CD4-positive, alpha-beta memory T cell (primary cell): Measurements from ENCODE around the gene FAF1. TPM values are rescaled to one million over a fixed set of nuclear protein-coding genes. Genes with fewer than 3 reads are reported as not detected.

ENCODE experiments used
- CTCF ChIA-PET: fragments of 350-600 bp; sonication (Branson Sonifier 250); formaldehyde crosslinking; loops from one replicate; lab custom pipeline; 2021; ENCODE audit warnings: inconsistent platforms; ENCODE audit not compliant: partially characterized antibody; lab: Charles Lee
- POLR2A ChIA-PET: fragments of 350-600 bp; sonication (Branson Sonifier 250); formaldehyde crosslinking; loops from one replicate; lab custom pipeline; 2021; ENCODE audit not compliant: partially characterized antibody; lab: Charles Lee
- DNase-seq, 5 donors: peaks; one replicate each; pipeline versions ENCODE4 v3.0.0 to v3.0.0-alpha.2; 2020 to 2022; ENCODE audit warnings: mixed read lengths in 1 of 5
- H3K27ac ChIP-seq: one replicate; pipeline ENCODE4 v1.7.0; 2013; ENCODE audit warnings: low read depth, low read length
- H3K27me3 ChIP-seq: 2 replicates; pipeline ENCODE4 v1.7.0; 2013; ENCODE audit warnings: mild to moderate bottlenecking, low read length, moderate library complexity; ENCODE audit not compliant: insufficient read depth
- H3K36me3 ChIP-seq: 2 replicates; pipeline ENCODE4 v1.7.0; 2013; ENCODE audit warnings: mild to moderate bottlenecking, low read length, moderate library complexity; ENCODE audit not compliant: insufficient read depth
- H3K4me1 ChIP-seq: 2 replicates; pipeline ENCODE4 v1.7.0; 2013; ENCODE audit warnings: mild to moderate bottlenecking, low read length, moderate library complexity; ENCODE audit not compliant: insufficient read depth
- H3K4me3 ChIP-seq, 2 donors: one replicate each; pipeline ENCODE4 v1.7.0; 2013; ENCODE audit warnings: low read length in 2 of 2, mild to moderate bottlenecking in 1 of 2
- H3K9me3 ChIP-seq, 2 donors: one replicate each; pipeline ENCODE4 v1.7.0; 2013; ENCODE audit warnings: low read length in 2 of 2, control low read depth in 1 of 2; ENCODE audit not compliant: control insufficient read depth in 1 of 2
- H3K27ac Mint-ChIP-seq, 7 donors: one replicate each; pipeline ENCODE4 v1.8.0; 2020 to 2021; ENCODE audit warnings: mixed read lengths in 7 of 7, mild to moderate bottlenecking in 6 of 7, inconsistent platforms in 3 of 7, moderate library complexity in 3 of 7
- H3K27me3 Mint-ChIP-seq, 2 donors: one replicate each; pipeline ENCODE4 v1.8.0; 2020 to 2021; ENCODE audit warnings: mixed read lengths in 2 of 2
- H3K36me3 Mint-ChIP-seq, 2 donors: one replicate each; pipeline ENCODE4 v1.8.0; 2020 to 2021; ENCODE audit warnings: mixed read lengths in 2 of 2, inconsistent platforms in 1 of 2, mild to moderate bottlenecking in 1 of 2
- H3K4me1 Mint-ChIP-seq, 4 donors: one replicate each; pipeline ENCODE4 v1.8.0; 2020 to 2021; ENCODE audit warnings: mixed read lengths in 4 of 4, mild to moderate bottlenecking in 1 of 4
- H3K4me3 Mint-ChIP-seq, 8 donors: one replicate each; pipeline ENCODE4 v1.8.0; 2020 to 2021; ENCODE audit warnings: mixed read lengths in 8 of 8, mild to moderate bottlenecking in 7 of 8, moderate library complexity in 6 of 8, inconsistent platforms in 3 of 8
- H3K9me3 Mint-ChIP-seq, 8 donors: one replicate each; pipeline ENCODE4 v1.8.0; 2020 to 2021; ENCODE audit warnings: mixed read lengths in 8 of 8, mild to moderate bottlenecking in 5 of 8, inconsistent platforms in 3 of 8, moderate library complexity in 1 of 8
- intact Hi-C: fragments of 100-400 bp; cut with micrococcal nuclease; formaldehyde crosslinking; loops from one replicate; pipeline ENCODE4 v1.15.1; 2023
- polyA plus RNA-seq, 2 donors: library from polyadenylated mRNA; unstranded; fragments of 300-500 nt; fragmentation: Illumina TruSeq; gene quantifications; one replicate each; pipeline ENCODE4 v1.2.3, GENCODE V29; 2021
- total RNA-seq, 2 experiments: library from RNA; stranded (reverse); gene quantifications; one replicate each; pipeline ENCODE4 v1.2.3, GENCODE V29; 2021

Gene FAF1
- total and polyA plus RNA-seq, 4 experiments from 2014 or later: 36.0 to 60.2 (median 53.9) TPM

DNA sequence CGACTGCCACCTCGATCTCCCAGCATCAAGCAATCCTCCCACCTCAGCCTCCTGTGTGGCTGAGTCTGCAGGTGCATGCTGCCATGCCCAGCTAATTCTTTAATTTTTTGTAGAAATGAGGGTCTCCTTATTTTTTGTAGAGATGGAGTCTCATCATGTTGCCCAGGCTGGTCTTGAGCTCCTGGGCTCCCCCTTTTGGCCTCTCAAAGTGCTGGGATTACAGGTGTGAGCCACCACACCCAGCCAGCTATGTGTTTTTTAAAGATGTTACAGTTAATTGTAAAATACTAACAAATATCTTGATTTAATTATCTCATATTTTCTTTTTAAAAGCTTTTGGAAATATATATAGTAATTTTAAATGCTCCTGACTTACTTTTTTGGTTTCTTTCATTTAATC lies 355.5 kb downstream of the FAF1 start:
- peaks cover 0 to 16% of the 10 kb centered on the region in 2 donors for H3K36me3 Mint-ChIP-seq
- POLR2A ChIA-PET: no interaction called here
- Histone ChIP-seq H3K4me3 (no peak overlapping the region), H3K36me3 (no peaks in the 10 kb centered on the region), H3K9me3 (no peaks in the 10 kb centered on the region), H3K4me1 (no peaks in the 10 kb centered on the region), H3K27ac (no peak overlapping the region), H3K27me3 (no peaks in the 10 kb centered on the region)
- CTCF ChIA-PET: no interaction called here
- no peak overlapping the region for H3K4me3 Mint-ChIP-seq
- no peak for DNase-seq
- H3K27ac Mint-ChIP-seq: no peak overlapping the region
- no peaks in the 10 kb centered on the region for H3K4me1 Mint-ChIP-seq
- no peaks in the 10 kb centered on the region for H3K9me3 Mint-ChIP-seq
- intact Hi-C loops: no loop called here
- no peaks in the 10 kb centered on the region for H3K27me3 Mint-ChIP-seq

DNA sequence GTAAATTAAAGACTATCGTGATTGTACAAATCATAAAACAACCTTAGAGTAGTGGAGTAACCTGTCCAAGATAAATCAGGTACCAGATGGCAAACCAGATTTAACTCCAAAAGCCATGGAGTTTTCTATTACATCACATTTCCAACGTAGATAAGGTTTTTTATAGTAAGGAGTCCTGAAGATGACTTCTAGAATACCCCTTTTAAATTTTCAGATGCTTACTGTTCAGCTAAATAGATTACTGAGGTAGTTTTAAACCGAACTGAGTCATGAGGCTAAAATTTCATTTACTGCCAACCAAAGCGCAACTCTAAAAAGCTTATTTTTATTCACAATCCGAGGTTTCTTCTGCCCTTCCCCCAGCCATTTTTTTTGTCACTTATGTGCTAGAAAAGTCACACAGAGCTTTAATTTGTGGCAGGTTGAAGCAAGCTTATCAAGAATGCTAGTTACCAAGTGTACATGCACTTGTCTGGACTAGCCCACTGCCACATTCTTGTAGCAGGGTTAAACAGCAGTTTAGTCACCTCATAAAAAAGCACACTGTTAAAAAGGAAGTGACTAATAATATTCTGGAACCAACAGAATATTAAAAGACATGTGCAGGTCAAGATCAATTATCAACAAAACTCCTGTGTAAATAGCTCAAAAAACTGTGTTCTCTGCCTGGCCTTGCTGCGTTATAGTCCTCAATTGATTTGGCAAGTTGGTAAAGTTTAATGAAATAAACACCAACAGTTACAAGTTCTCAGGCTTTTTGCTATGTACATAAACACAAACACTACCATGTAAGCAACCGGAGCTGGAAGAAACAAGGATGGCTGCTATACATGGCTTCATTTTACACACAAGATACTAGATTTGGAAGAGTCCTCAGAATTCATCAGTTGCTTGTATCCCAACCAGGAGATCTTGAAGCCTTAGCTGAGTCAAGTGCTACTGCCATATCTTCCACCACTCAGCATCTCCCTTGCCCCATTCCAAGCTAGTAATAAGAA lies 356.5 kb downstream of the FAF1 start:
- H3K4me3 ChIP-seq: no peak overlapping the region
- Mint-ChIP-seq H3K4me3 (no peak overlapping the region), H3K36me3 (peaks cover 0 to 12% of the 10 kb centered on the region in 2 donors), H3K27me3 (no peaks in the 10 kb centered on the region), H3K9me3 (no peaks in the 10 kb centered on the region), H3K27ac (no peak overlapping the region), H3K4me1 (no peaks in the 10 kb centered on the region)
- no peaks in the 10 kb centered on the region for H3K36me3 ChIP-seq
- ChIA-PET POLR2A (no interaction called here), CTCF (interaction anchor here (1.6 kb wide), 1 partner anchor 30 kb away, joined by 3 read pairs; no protein-coding TSS in a partner anchor)
- no peaks in the 10 kb centered on the region for H3K4me1 ChIP-seq
- intact Hi-C loops: no loop called here
- no peak for DNase-seq
- no peaks in the 10 kb centered on the region for H3K27me3 ChIP-seq
- H3K27ac ChIP-seq: no peak overlapping the region
- no peaks in the 10 kb centered on the region for H3K9me3 ChIP-seq

DNA sequence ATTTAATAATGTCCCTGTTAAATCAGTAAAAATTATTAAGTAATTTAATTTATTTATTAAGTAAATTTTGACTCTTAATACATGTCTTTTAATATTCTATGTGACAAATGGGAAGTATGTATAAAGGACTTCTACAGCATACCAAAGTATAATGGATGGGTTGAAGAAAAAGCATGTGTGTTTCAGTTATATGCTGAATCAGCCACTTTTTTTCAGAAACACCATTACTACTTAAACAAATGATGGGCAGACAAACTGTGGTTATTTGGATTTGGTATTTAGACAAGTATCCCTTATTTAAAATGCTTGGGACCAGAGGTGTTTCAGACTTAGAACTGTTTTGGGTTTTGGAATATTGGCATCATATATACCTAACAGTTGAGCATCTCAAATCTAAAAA lies 360.5 kb downstream of the FAF1 start:
- H3K27ac ChIP-seq: no peak overlapping the region
- H3K27me3 ChIP-seq: no peaks in the 10 kb centered on the region
- H3K27me3 Mint-ChIP-seq: no peaks in the 10 kb centered on the region
- no peak overlapping the region for H3K4me3 ChIP-seq
- no peak overlapping the region for H3K27ac Mint-ChIP-seq
- no peaks in the 10 kb centered on the region for H3K9me3 Mint-ChIP-seq
- H3K4me1 ChIP-seq: no peaks in the 10 kb centered on the region
- peaks cover 8 to 9% of the 10 kb centered on the region in 2 donors for H3K36me3 Mint-ChIP-seq
- no peak overlapping the region for H3K4me3 Mint-ChIP-seq
- POLR2A ChIA-PET: no interaction called here
- H3K4me1 Mint-ChIP-seq: no peaks in the 10 kb centered on the region
- H3K9me3 ChIP-seq: no peaks in the 10 kb centered on the region
- no peak for DNase-seq
- CTCF ChIA-PET: no interaction called here
- no peaks in the 10 kb centered on the region for H3K36me3 ChIP-seq
- intact Hi-C loops: no loop called here

DNA sequence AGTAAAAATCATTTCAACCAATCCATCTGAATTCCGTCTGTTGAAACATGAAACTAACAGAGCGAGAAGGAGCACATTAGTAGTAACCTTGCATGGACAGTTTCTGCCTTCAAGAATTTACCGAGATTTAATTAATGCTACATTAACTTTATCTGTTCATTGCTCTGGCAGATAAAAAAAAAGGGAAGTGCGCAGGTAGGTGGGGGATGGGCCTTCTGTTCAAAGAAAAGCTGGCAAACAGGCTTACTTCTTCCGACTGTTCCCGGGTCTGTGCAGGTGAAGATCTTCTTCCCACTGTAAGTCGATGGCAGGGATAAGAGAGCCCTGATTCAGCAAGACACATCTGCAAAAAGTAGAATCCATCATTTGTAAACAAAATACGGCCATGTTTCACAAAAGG lies 364.2 kb downstream of the FAF1 start:
- H3K27me3 ChIP-seq: no peaks in the 10 kb centered on the region
- no peaks in the 10 kb centered on the region for H3K9me3 Mint-ChIP-seq
- no peak for DNase-seq
- ChIA-PET CTCF (no interaction called here), POLR2A (no interaction called here)
- H3K27me3 Mint-ChIP-seq: no peaks in the 10 kb centered on the region
- H3K4me1 ChIP-seq: no peaks in the 10 kb centered on the region
- peaks cover 21 to 35% of the 10 kb centered on the region in 2 donors for H3K36me3 Mint-ChIP-seq
- H3K4me1 Mint-ChIP-seq: no peaks in the 10 kb centered on the region
- H3K9me3 ChIP-seq: no peaks in the 10 kb centered on the region
- intact Hi-C loops: no loop called here
- H3K4me3 Mint-ChIP-seq: peak overlapping the region in 1 of 8 donors; percentile 24
- H3K27ac ChIP-seq: no peak overlapping the region
- no peak overlapping the region for H3K27ac Mint-ChIP-seq
- no peak overlapping the region for H3K4me3 ChIP-seq
- no peaks in the 10 kb centered on the region for H3K36me3 ChIP-seq

DNA sequence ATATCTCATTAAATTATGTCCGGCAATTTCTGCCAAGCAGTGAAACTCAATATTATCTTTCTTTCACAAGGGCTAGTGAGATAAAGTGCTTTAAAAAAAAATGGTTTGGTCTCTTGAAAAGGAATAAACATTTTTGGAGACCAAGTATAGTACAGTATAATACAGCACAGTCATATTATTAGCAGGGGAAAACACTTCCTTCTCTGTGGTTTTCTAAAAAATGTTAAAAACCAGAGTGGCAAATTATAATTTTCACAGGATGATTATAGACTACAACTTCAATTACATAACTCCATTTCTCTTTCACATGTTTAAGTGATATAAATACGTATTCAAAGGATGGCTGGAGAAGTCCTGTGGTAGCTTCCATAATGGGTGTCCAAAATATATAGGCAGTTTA lies 366.6 kb downstream of the FAF1 start:
- no peaks in the 10 kb centered on the region for H3K27me3 Mint-ChIP-seq
- H3K36me3 Mint-ChIP-seq: peaks cover 34 to 48% of the 10 kb centered on the region in 2 donors
- H3K27ac Mint-ChIP-seq: no peak overlapping the region
- no peaks in the 10 kb centered on the region for H3K9me3 Mint-ChIP-seq
- H3K27me3 ChIP-seq: no peaks in the 10 kb centered on the region
- no peak for DNase-seq
- ChIA-PET POLR2A (no interaction called here), CTCF (no interaction called here)
- H3K4me3 Mint-ChIP-seq: no peak overlapping the region
- intact Hi-C loops: no loop called here
- H3K27ac ChIP-seq: no peak overlapping the region
- H3K9me3 ChIP-seq: no peaks in the 10 kb centered on the region
- H3K4me1 Mint-ChIP-seq: no peaks in the 10 kb centered on the region
- H3K4me3 ChIP-seq: no peak overlapping the region
- H3K4me1 ChIP-seq: no peaks in the 10 kb centered on the region
- no peaks in the 10 kb centered on the region for H3K36me3 ChIP-seq

DNA sequence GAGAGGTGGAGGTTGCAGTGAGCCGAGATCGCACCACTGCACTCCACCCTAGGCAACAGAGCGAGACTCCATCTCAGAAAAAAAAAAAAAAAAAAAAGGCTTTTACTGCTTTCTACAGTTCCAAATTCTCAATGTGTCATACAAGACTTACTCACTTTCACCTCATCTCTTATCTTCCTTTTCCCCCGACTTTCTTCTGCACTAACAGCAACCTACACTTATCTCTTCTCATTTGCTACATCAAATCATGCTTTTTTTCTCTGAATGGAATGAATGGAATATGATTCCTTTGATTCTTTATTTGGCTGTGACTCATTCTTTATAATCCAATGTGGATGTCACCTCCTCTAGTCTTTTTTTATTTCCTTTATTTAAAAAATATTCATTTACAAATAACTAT lies 368.5 kb downstream of the FAF1 start:
- H3K4me3 ChIP-seq: no peak overlapping the region
- ChIA-PET CTCF (no interaction called here), POLR2A (no interaction called here)
- Mint-ChIP-seq H3K4me1 (no peaks in the 10 kb centered on the region), H3K9me3 (no peaks in the 10 kb centered on the region), H3K4me3 (no peak overlapping the region), H3K27ac (no peak overlapping the region), H3K27me3 (no peaks in the 10 kb centered on the region), H3K36me3 (peaks cover 45 to 64% of the 10 kb centered on the region in 2 donors)
- DNase-seq: no peak
- H3K27ac ChIP-seq: no peak overlapping the region
- H3K36me3 ChIP-seq: no peaks in the 10 kb centered on the region
- H3K9me3 ChIP-seq: no peaks in the 10 kb centered on the region
- intact Hi-C loops: no loop called here
- H3K27me3 ChIP-seq: no peaks in the 10 kb centered on the region
- H3K4me1 ChIP-seq: no peaks in the 10 kb centered on the region

DNA sequence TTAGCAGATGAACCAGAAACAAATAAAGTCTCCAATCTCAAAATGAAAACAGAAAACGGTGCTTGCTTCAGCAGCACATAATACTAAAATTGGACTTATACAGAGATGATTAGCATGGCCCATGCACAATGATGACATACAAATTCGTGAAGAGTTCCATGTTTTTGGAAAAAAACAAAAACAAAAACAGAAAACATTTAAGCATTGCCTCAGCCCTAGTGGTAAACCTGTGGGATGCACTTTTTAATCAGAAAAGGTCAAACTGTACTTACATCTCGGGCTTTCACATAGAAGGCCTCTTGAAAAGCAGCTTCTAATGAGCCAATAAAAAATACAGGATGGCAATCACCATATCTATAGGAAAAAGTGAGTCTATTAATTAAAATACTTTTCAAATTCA lies 377.7 kb downstream of the FAF1 start:
- POLR2A ChIA-PET: no interaction called here
- H3K36me3 ChIP-seq: peaks cover 4% of the 10 kb centered on the region

More for the DNA sequence above, 377.7 kb downstream of the FAF1 start:
- Histone ChIP-seq H3K9me3 (no peaks in the 10 kb centered on the region), H3K27me3 (no peaks in the 10 kb centered on the region), H3K27ac (no peak overlapping the region), H3K4me3 (no peak overlapping the region), H3K4me1 (no peaks in the 10 kb centered on the region)
- no peaks in the 10 kb centered on the region for H3K4me1 Mint-ChIP-seq
- no peak overlapping the region for H3K4me3 Mint-ChIP-seq
- no peaks in the 10 kb centered on the region for H3K9me3 Mint-ChIP-seq
- intact Hi-C loops: no loop called here
- peaks cover 40 to 42% of the 10 kb centered on the region in 2 donors for H3K36me3 Mint-ChIP-seq
- H3K27ac Mint-ChIP-seq: no peak overlapping the region
- no peaks in the 10 kb centered on the region for H3K27me3 Mint-ChIP-seq
- DNase-seq: no peak
- CTCF ChIA-PET: no interaction called here
